KMS-11 (cell line): ENCODE results near the gene FAM3B.

Experiments used
- H2AFZ ChIP-seq: fragments of 200-600 bp; sonication (generic); 2 replicates; pipeline ENCODE4 v1.6.1; 2016; ENCODE audit warnings: antibody characterized with exemption, mixed run types, low read depth
- H3K27ac ChIP-seq: fragments of 200-600 bp; sonication (generic); 2 replicates; pipeline ENCODE4 v1.6.1; 2016; ENCODE audit warnings: mild to moderate bottlenecking, mixed run types
- H3K27me3 ChIP-seq: fragments of 200-600 bp; sonication (generic); 2 replicates; pipeline ENCODE4 v1.6.1; 2017; ENCODE audit warnings: mild to moderate bottlenecking, low read depth, mixed run types, moderate library complexity; ENCODE audit not compliant: insufficient read depth
- H3K36me3 ChIP-seq: fragments of 200-600 bp; sonication (generic); 2 replicates; pipeline ENCODE4 v1.6.1; 2017; ENCODE audit warnings: mild to moderate bottlenecking, mixed run types; ENCODE audit not compliant: insufficient read depth
- H3K4me1 ChIP-seq: fragments of 200-600 bp; sonication (generic); 2 replicates; pipeline ENCODE4 v1.6.1; 2016; ENCODE audit warnings: mild to moderate bottlenecking, low read depth, mixed run types; ENCODE audit not compliant: poor library complexity, severe bottlenecking
- H3K4me2 ChIP-seq: fragments of 200-600 bp; sonication (generic); 2 replicates; pipeline ENCODE4 v1.7.0; 2016; ENCODE audit warnings: mild to moderate bottlenecking, mixed run types
- H3K4me3 ChIP-seq: fragments of 200-600 bp; sonication (generic); IDR thresholded peaks from 2 replicates; pipeline ENCODE4 v1.6.1; 2017; ENCODE audit warnings: low read depth, low read length, mixed read lengths; ENCODE audit not compliant: insufficient read depth
- H3K79me2 ChIP-seq: fragments of 200-600 bp; sonication (generic); 2 replicates; pipeline ENCODE4 v1.6.1; 2016; ENCODE audit warnings: low read depth, mixed run types; ENCODE audit not compliant: insufficient read depth
- H3K9ac ChIP-seq: fragments of 200-600 bp; sonication (generic); 2 replicates; pipeline ENCODE4 v1.6.1; 2016; ENCODE audit warnings: mild to moderate bottlenecking, mixed run types
- H4K20me1 ChIP-seq: fragments of 200-600 bp; sonication (generic); 2 replicates; pipeline ENCODE4 v1.6.1; 2016; ENCODE audit warnings: mild to moderate bottlenecking, mixed run types; ENCODE audit not compliant: insufficient read depth
- TF ChIP-seq, protein P1 (sequence below): fragments of 200-600 bp; sonication (generic); conservative IDR thresholded peaks from 2 replicates; pipeline ENCODE4 v1.6.1; 2017; ENCODE audit warnings: low read depth, mild to moderate bottlenecking, antibody characterized with exemption, low read length, moderate library complexity, mixed read lengths

FAM3B gene

DNA sequence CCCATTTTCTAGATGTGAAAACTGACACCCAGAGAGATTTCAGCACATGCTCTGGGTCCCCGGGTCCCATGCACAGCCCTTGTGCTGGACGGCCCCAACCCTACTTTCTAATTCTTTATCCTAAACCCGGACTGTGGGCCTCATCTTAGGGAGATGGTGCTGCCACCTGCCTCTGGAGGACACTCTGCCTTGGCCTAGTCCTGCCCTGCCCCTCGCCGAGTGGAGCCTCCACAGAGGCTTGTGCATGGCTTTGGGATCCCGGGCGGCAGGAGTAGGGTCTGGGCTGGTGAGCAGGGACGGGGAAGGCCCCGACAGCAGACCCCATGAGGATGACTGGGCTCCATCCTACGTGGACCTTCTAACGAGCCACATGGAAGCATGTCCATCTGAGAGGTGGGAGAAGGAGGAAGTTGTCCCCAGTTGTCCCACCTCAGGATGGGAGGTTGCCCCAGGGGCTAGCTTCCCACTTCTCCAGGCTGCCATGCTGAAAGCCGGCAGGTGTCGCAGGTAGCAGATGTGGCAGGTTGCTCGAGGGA is 57.6 kb downstream of the FAM3B start:
- H3K4me3 ChIP-seq: no peak overlapping the region
- TF ChIP-seq, protein P1, sequence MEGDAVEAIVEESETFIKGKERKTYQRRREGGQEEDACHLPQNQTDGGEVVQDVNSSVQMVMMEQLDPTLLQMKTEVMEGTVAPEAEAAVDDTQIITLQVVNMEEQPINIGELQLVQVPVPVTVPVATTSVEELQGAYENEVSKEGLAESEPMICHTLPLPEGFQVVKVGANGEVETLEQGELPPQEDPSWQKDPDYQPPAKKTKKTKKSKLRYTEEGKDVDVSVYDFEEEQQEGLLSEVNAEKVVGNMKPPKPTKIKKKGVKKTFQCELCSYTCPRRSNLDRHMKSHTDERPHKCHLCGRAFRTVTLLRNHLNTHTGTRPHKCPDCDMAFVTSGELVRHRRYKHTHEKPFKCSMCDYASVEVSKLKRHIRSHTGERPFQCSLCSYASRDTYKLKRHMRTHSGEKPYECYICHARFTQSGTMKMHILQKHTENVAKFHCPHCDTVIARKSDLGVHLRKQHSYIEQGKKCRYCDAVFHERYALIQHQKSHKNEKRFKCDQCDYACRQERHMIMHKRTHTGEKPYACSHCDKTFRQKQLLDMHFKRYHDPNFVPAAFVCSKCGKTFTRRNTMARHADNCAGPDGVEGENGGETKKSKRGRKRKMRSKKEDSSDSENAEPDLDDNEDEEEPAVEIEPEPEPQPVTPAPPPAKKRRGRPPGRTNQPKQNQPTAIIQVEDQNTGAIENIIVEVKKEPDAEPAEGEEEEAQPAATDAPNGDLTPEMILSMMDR: no peak
- no peak overlapping the region for H3K4me2 ChIP-seq
- H3K27me3 ChIP-seq: no peaks in the 10 kb centered on the region
- no peak overlapping the region for H3K27ac ChIP-seq
- no peaks in the 10 kb centered on the region for H4K20me1 ChIP-seq
- no peaks in the 10 kb centered on the region for H3K4me1 ChIP-seq
- H3K79me2 ChIP-seq: no peaks in the 10 kb centered on the region
- H3K9ac ChIP-seq: no peak overlapping the region
- no peak overlapping the region for H2AFZ ChIP-seq
- H3K36me3 ChIP-seq: no peaks in the 10 kb centered on the region

DNA sequence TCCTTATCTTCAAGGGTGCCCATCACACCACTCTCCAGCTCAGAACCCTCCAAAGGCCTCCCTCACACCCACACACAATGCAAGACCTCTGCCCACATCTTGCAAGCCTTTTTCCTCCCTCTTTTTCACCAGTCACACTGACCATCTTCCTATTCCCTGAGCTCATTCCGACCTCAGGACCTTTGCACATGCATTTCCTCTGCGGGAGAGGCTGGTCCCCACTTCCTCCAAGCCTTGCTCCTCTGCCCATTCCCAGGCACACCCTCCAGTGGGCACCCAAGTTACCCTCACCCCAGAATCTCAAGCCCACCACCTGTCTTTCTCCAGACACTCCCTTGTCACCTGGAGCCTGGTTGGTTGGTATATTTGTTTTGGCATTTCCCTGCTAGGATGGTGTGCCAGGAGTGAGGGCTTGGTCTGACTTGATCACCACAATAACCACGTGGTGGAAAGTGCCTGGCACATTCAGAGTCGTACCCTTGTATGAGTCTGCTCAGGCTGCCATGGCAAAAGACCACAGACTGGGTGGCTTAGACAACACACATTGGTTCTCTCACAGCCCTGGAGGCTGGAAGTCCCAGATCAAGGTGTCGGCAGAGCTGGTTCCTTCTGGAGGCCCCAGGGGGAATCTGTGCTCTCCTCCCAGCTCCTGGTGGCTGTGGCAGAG is 58.4 kb downstream of the FAM3B start:
- H2AFZ ChIP-seq: no peak overlapping the region
- no peaks in the 10 kb centered on the region for H3K79me2 ChIP-seq
- H3K4me3 ChIP-seq: no peak overlapping the region
- H3K9ac ChIP-seq: no peak overlapping the region
- TF ChIP-seq, protein P1: no peak
- no peak overlapping the region for H3K27ac ChIP-seq
- no peaks in the 10 kb centered on the region for H3K4me1 ChIP-seq
- no peaks in the 10 kb centered on the region for H3K27me3 ChIP-seq
- H4K20me1 ChIP-seq: no peaks in the 10 kb centered on the region
- H3K4me2 ChIP-seq: no peak overlapping the region
- H3K36me3 ChIP-seq: no peaks in the 10 kb centered on the region

DNA sequence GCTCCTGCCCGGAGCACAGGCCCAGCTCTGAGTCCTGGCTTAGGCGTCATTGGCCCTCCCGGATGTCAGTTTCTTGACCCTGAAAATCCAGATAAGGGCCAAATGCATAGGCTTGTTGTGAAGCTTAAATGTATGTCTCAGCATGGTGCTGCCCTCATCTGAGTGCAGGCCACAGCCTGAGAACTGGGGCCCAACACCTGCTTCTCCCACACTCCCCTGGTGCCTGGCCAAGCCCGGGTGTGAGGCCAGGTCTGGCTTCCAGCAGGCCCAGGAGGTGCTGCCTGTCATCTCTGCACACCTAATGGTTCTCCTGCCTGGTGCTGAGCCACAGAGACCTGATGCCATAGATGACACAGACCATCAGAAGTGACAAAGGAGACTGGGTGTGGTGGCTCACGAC is 59.3 kb downstream of the FAM3B start:
- no peak overlapping the region for H3K27ac ChIP-seq
- no peak overlapping the region for H3K9ac ChIP-seq
- no peaks in the 10 kb centered on the region for H4K20me1 ChIP-seq
- H3K4me3 ChIP-seq: no peak overlapping the region
- H3K4me1 ChIP-seq: no peaks in the 10 kb centered on the region
- TF ChIP-seq, protein P1: no peak
- no peaks in the 10 kb centered on the region for H3K79me2 ChIP-seq
- no peaks in the 10 kb centered on the region for H3K36me3 ChIP-seq
- no peak overlapping the region for H2AFZ ChIP-seq
- no peak overlapping the region for H3K4me2 ChIP-seq
- no peaks in the 10 kb centered on the region for H3K27me3 ChIP-seq

DNA sequence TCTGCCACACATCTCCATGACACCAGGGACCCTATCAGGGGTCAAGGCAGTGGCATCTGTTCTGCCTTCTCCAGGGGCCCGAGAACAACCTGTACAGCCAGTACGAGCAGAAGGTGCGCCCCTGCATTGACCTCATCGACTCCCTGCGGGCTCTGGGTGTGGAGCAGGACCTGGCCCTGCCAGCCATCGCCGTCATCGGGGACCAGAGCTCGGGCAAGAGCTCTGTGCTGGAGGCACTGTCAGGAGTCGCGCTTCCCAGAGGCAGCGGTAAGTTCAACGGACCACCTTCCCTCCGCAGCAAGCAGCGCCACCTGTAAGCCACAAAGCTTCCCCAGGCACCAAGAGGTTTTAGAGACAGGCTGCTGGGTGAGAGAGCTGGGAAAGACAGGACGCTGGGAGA is 61.1 kb downstream of the FAM3B start:
- no peaks in the 10 kb centered on the region for H3K79me2 ChIP-seq
- H3K4me1 ChIP-seq: no peaks in the 10 kb centered on the region
- H4K20me1 ChIP-seq: no peaks in the 10 kb centered on the region
- H3K36me3 ChIP-seq: no peaks in the 10 kb centered on the region
- H3K9ac ChIP-seq: no peak overlapping the region
- H3K4me3 ChIP-seq: no peak overlapping the region
- no peak overlapping the region for H3K4me2 ChIP-seq
- TF ChIP-seq, protein P1: no peak
- H3K27me3 ChIP-seq: no peaks in the 10 kb centered on the region
- no peak overlapping the region for H2AFZ ChIP-seq
- no peak overlapping the region for H3K27ac ChIP-seq
